Mammary epithelial cell (primary cell): Measurements from ENCODE around the gene ISYNA1.

ENCODE experiments used
- CTCF ChIP-seq, 2 donors: IDR thresholded peaks in 1 of 2; conservative IDR thresholded peaks in 1 of 2; 2 replicates each; pipeline ENCODE4 v1.5.1; 2011 to 2012; ENCODE audit warnings: inconsistent platforms in 2 of 2, low read length in 2 of 2, mild to moderate bottlenecking in 2 of 2, control low read depth in 1 of 2, low read depth in 1 of 2; ENCODE audit not compliant: insufficient read depth in 1 of 2; ENCODE audit errors: extremely low read depth in 1 of 2
- EZH2 ChIP-seq: IDR thresholded peaks from 2 replicates; pipeline ENCODE4 v1.6.1; 2012; ENCODE audit warnings: low read length, inconsistent platforms, borderline replicate concordance

GRCh38 chr19:18443406-18443805 lies 5.5 kb upstream of the ISYNA1 start:
- no peak for TF ChIP-seq EZH2
- no peak for TF ChIP-seq CTCF (conservative IDR thresholded peaks at IDR 0.05 in 1 of 2, IDR thresholded peaks at IDR 0.05 in 1 of 2; ENCODE audit: extremely low read depth in 1 of 2, insufficient read depth in 1 of 2, low read depth in 1 of 2, low read length in 2 of 2)
